Naive thymus-derived CD4-positive, alpha-beta T cell (primary cell): ENCODE measurements around the gene GRM7. TPM values are rescaled to one million over a fixed set of nuclear protein-coding genes. Genes with fewer than 3 reads are reported as not detected.

ENCODE experiments used
- ATAC-seq: fragments of 150-1000 bp; cut with Tn5 transposase; 2 replicates; pipeline ENCODE4 v1.10.0; 2021; ENCODE audit warnings: mild to moderate bottlenecking, moderate library complexity
- CTCF ChIA-PET: fragments of 350-600 bp; sonication (Branson Sonifier 250); formaldehyde crosslinking; loops from one replicate; lab custom pipeline; 2021; ENCODE audit warnings: antibody characterized with exemption; lab: Charles Lee
- POLR2A ChIA-PET: fragments of 350-600 bp; sonication (Branson Sonifier 250); formaldehyde crosslinking; loops from one replicate; lab custom pipeline; 2021; ENCODE audit warnings: antibody characterized with exemption, inconsistent platforms; lab: Charles Lee
- DNase-seq, 9 donors: peaks; one replicate each; pipeline versions ENCODE4 v3.0.0 to v3.0.0-alpha.2; 2020 to 2022; ENCODE audit warnings: mixed read lengths in 1 of 9
- H3K27ac ChIP-seq: one replicate; pipeline ENCODE4 v1.7.0; 2013; ENCODE audit warnings: mild to moderate bottlenecking, low read depth, low read length, moderate library complexity
- H3K27me3 ChIP-seq, 2 donors: one replicate each; pipeline ENCODE4 v1.7.0; 2013; ENCODE audit warnings: low read length in 2 of 2, mild to moderate bottlenecking in 2 of 2, moderate library complexity in 2 of 2; ENCODE audit not compliant: control insufficient read depth in 2 of 2, insufficient read depth in 2 of 2
- H3K36me3 ChIP-seq, 3 experiments: 1 replicate in 2 of 3; 2 replicates in 1 of 3; pipeline ENCODE4 v1.7.0; 2013; ENCODE audit warnings: low read length in 3 of 3, mild to moderate bottlenecking in 3 of 3, moderate library complexity in 1 of 3; ENCODE audit not compliant: insufficient read depth in 3 of 3, control insufficient read depth in 2 of 3
- H3K4me1 ChIP-seq, 2 donors: one replicate each; pipeline ENCODE4 v1.7.0; 2013; ENCODE audit warnings: low read length in 2 of 2, mild to moderate bottlenecking in 2 of 2, moderate library complexity in 1 of 2; ENCODE audit not compliant: control insufficient read depth in 2 of 2, insufficient read depth in 2 of 2
- H3K4me3 ChIP-seq: 2 replicates; pipeline ENCODE4 v1.7.0; 2013; ENCODE audit warnings: mild to moderate bottlenecking, low read length
- H3K9me3 ChIP-seq, 3 experiments: 1 replicate in 2 of 3; 2 replicates in 1 of 3; pipeline ENCODE4 v1.7.0; 2013; ENCODE audit warnings: low read length in 3 of 3; ENCODE audit not compliant: control insufficient read depth in 2 of 3
- H3K27ac Mint-ChIP-seq, 9 donors: one replicate each; pipeline ENCODE4 v1.8.0; 2020 to 2022; ENCODE audit warnings: mixed read lengths in 9 of 9, mild to moderate bottlenecking in 8 of 9, moderate library complexity in 5 of 9, inconsistent platforms in 2 of 9
- H3K27me3 Mint-ChIP-seq, 5 donors: one replicate each; pipeline ENCODE4 v1.8.0; 2021 to 2022; ENCODE audit warnings: mixed read lengths in 5 of 5, mild to moderate bottlenecking in 1 of 5
- H3K36me3 Mint-ChIP-seq, 5 donors: one replicate each; pipeline ENCODE4 v1.8.0; 2020 to 2022; ENCODE audit warnings: mixed read lengths in 5 of 5, mild to moderate bottlenecking in 3 of 5, inconsistent platforms in 1 of 5
- H3K4me1 Mint-ChIP-seq, 7 donors: one replicate each; pipeline ENCODE4 v1.8.0; 2020 to 2022; ENCODE audit warnings: mixed read lengths in 7 of 7, mild to moderate bottlenecking in 3 of 7, inconsistent platforms in 1 of 7
- H3K4me3 Mint-ChIP-seq, 10 donors: one replicate each; pipeline ENCODE4 v1.8.0; 2020 to 2022; ENCODE audit warnings: mild to moderate bottlenecking in 10 of 10, mixed read lengths in 10 of 10, moderate library complexity in 6 of 10, inconsistent platforms in 2 of 10
- H3K9me3 Mint-ChIP-seq, 11 donors: one replicate each; pipeline ENCODE4 v1.8.0; 2020 to 2022; ENCODE audit warnings: mixed read lengths in 11 of 11, mild to moderate bottlenecking in 4 of 11, inconsistent platforms in 1 of 11, moderate library complexity in 1 of 11
- intact Hi-C, 2 donors: fragments of 100-400 bp; cut with micrococcal nuclease; formaldehyde crosslinking; loops; one replicate each; pipeline ENCODE4 v1.15.1; 2023
- polyA plus RNA-seq, 2 donors: library from polyadenylated mRNA; unstranded; fragments of 300-500 nt; fragmentation: Illumina TruSeq; gene quantifications; one replicate each; pipeline ENCODE4 v1.2.3, GENCODE V29; 2021
- total RNA-seq, 6 experiments: library from RNA in 5 of 6; stranded (reverse) in 5 of 6; gene quantifications; 1 replicate in 5 of 6; 2 replicates in 1 of 6; pipeline ENCODE4 v1.2.3 and lab custom pipeline; 2021 to 2026

The GRM7 gene
- total and polyA plus RNA-seq, 7 experiments from 2014 or later, result not detected

- Histone ChIP-seq H3K36me3 (no peaks in the 10 kb centered on the region), H3K9me3 (no peaks in the 10 kb centered on the region), H3K27me3 (no peaks in the 10 kb centered on the region), H3K4me3 (no peak overlapping the region), H3K4me1 (no peaks in the 10 kb centered on the region), H3K27ac (no peak overlapping the region)
- intact Hi-C loops, result no loop called here
- DNase-seq, result no peak
- peaks cover 0 to 24% (median 5%) of the 10 kb centered on the region in 11 donors for H3K9me3 Mint-ChIP-seq
- no peak overlapping the region for H3K4me3 Mint-ChIP-seq
- H3K36me3 Mint-ChIP-seq, result peaks cover 0 to 4% (median 0%) of the 10 kb centered on the region in 5 donors
- H3K27me3 Mint-ChIP-seq, result no peaks in the 10 kb centered on the region
- ATAC-seq, result no peak
- ChIA-PET CTCF (no interaction called here), POLR2A (no interaction called here)
- H3K4me1 Mint-ChIP-seq, result peaks cover 0 to 2% (median 0%) of the 10 kb centered on the region in 7 donors
- H3K27ac Mint-ChIP-seq, result no peak overlapping the region
Measured at GRCh38 chr3:7764115-7764514, 903.2 kb downstream of the GRM7 start.

GRCh38 chr3:7766530-7766929, 905.6 kb downstream of the GRM7 start:
- no peak for ATAC-seq
- H3K27ac ChIP-seq, result no peak overlapping the region
- intact Hi-C loops, result no loop called here
- H3K4me1 ChIP-seq, result no peaks in the 10 kb centered on the region
- no peak for DNase-seq
- peaks cover 0 to 2% (median 0%) of the 10 kb centered on the region in 7 donors for H3K4me1 Mint-ChIP-seq
- no peaks in the 10 kb centered on the region for H3K36me3 ChIP-seq
- ChIA-PET POLR2A (no interaction called here), CTCF (no interaction called here)
- no peaks in the 10 kb centered on the region for H3K9me3 ChIP-seq
- H3K4me3 ChIP-seq, result no peak overlapping the region
- H3K27ac Mint-ChIP-seq, result no peak overlapping the region
- no peaks in the 10 kb centered on the region for H3K27me3 Mint-ChIP-seq
- peaks cover 0 to 24% (median 5%) of the 10 kb centered on the region in 11 donors for H3K9me3 Mint-ChIP-seq
- H3K36me3 Mint-ChIP-seq, result peaks cover 0 to 4% (median 0%) of the 10 kb centered on the region in 5 donors
- H3K27me3 ChIP-seq, result no peaks in the 10 kb centered on the region
- no peak overlapping the region for H3K4me3 Mint-ChIP-seq

GRCh38 chr3:7779331-7779730, 918.4 kb downstream of the GRM7 start:
- no peak overlapping the region for H3K4me3 ChIP-seq
- H3K9me3 Mint-ChIP-seq, result peaks cover 0 to 3% (median 0%) of the 10 kb centered on the region in 11 donors
- H3K27me3 Mint-ChIP-seq, result no peaks in the 10 kb centered on the region
- H3K4me1 ChIP-seq, result no peaks in the 10 kb centered on the region
- H3K36me3 Mint-ChIP-seq, result no peaks in the 10 kb centered on the region
- no peak overlapping the region for H3K27ac Mint-ChIP-seq
- ChIA-PET CTCF (no interaction called here), POLR2A (no interaction called here)
- no peaks in the 10 kb centered on the region for H3K4me1 Mint-ChIP-seq
- no peaks in the 10 kb centered on the region for H3K9me3 ChIP-seq
- no peaks in the 10 kb centered on the region for H3K36me3 ChIP-seq
- H3K4me3 Mint-ChIP-seq, result no peak overlapping the region
- no peak overlapping the region for H3K27ac ChIP-seq
- no peak for ATAC-seq
- intact Hi-C loops, result no loop called here
- no peak for DNase-seq
- H3K27me3 ChIP-seq, result no peaks in the 10 kb centered on the region

- H3K4me1 ChIP-seq, result no peaks in the 10 kb centered on the region
- DNase-seq (no peak), ATAC-seq (no peak)
- Mint-ChIP-seq H3K36me3 (no peaks in the 10 kb centered on the region), H3K9me3 (peaks cover 0 to 4% (median 0%) of the 10 kb centered on the region in 11 donors), H3K4me3 (no peak overlapping the region), H3K4me1 (no peaks in the 10 kb centered on the region), H3K27ac (no peak overlapping the region), H3K27me3 (no peaks in the 10 kb centered on the region)
- CTCF ChIA-PET, result no interaction called here
- POLR2A ChIA-PET, result no interaction called here
- H3K9me3 ChIP-seq, result no peaks in the 10 kb centered on the region
- no peak overlapping the region for H3K27ac ChIP-seq
- no peaks in the 10 kb centered on the region for H3K36me3 ChIP-seq
- no peak overlapping the region for H3K4me3 ChIP-seq
- no peaks in the 10 kb centered on the region for H3K27me3 ChIP-seq
- intact Hi-C loops, result no loop called here
Measured at GRCh38 chr3:7781395-7781794, 920.5 kb downstream of the GRM7 start.

- CTCF ChIA-PET, result no interaction called here
Measured at GRCh38 chr3:7787871-7788828, 927.2 kb downstream of the GRM7 start.

GRCh38 chr3:7788881-7789280, 928.0 kb downstream of the GRM7 start:
- ATAC-seq (no peak), DNase-seq (no peak)
- no peak overlapping the region for H3K27ac Mint-ChIP-seq
- intact Hi-C loops, result no loop called here
- Histone ChIP-seq H3K27ac (no peak overlapping the region), H3K36me3 (no peaks in the 10 kb centered on the region), H3K4me3 (no peak overlapping the region), H3K27me3 (no peaks in the 10 kb centered on the region), H3K9me3 (no peaks in the 10 kb centered on the region), H3K4me1 (no peaks in the 10 kb centered on the region)
- no peaks in the 10 kb centered on the region for H3K36me3 Mint-ChIP-seq
- ChIA-PET CTCF (no interaction called here), POLR2A (no interaction called here)
- H3K9me3 Mint-ChIP-seq, result peaks cover 0 to 7% (median 2%) of the 10 kb centered on the region in 11 donors
- H3K27me3 Mint-ChIP-seq, result no peaks in the 10 kb centered on the region
- no peak overlapping the region for H3K4me3 Mint-ChIP-seq
- no peaks in the 10 kb centered on the region for H3K4me1 Mint-ChIP-seq

More at GRCh38 chr3:7787871-7788828, 927.2 kb downstream of the GRM7 start:
- POLR2A ChIA-PET, result no interaction called here
- Histone ChIP-seq H3K27ac (no peak overlapping the region), H3K36me3 (no peaks in the 10 kb centered on the region), H3K27me3 (no peaks in the 10 kb centered on the region), H3K4me1 (no peaks in the 10 kb centered on the region), H3K9me3 (no peaks in the 10 kb centered on the region), H3K4me3 (no peak overlapping the region)
- no peak overlapping the region for H3K27ac Mint-ChIP-seq
- no peaks in the 10 kb centered on the region for H3K4me1 Mint-ChIP-seq
- DNase-seq, result no peak
- H3K27me3 Mint-ChIP-seq, result no peaks in the 10 kb centered on the region
- intact Hi-C loops, result no loop called here
- no peak overlapping the region for H3K4me3 Mint-ChIP-seq
- ATAC-seq, result no peak
- H3K36me3 Mint-ChIP-seq, result no peaks in the 10 kb centered on the region
- peaks cover 0 to 7% (median 2%) of the 10 kb centered on the region in 11 donors for H3K9me3 Mint-ChIP-seq

- Histone ChIP-seq H3K4me1 (no peaks in the 10 kb centered on the region), H3K27me3 (no peaks in the 10 kb centered on the region), H3K27ac (no peak overlapping the region), H3K4me3 (no peak overlapping the region), H3K9me3 (no peaks in the 10 kb centered on the region), H3K36me3 (no peaks in the 10 kb centered on the region)
- intact Hi-C loops, result no loop called here
- DNase-seq, result no peak
- ChIA-PET CTCF (no interaction called here), POLR2A (interaction anchor here (0.7 kb wide), 1 partner anchor 15 kb away, joined by 3 read pairs; no protein-coding TSS in a partner anchor)
- Mint-ChIP-seq H3K4me1 (no peaks in the 10 kb centered on the region), H3K4me3 (no peak overlapping the region), H3K36me3 (no peaks in the 10 kb centered on the region), H3K9me3 (peaks cover 0 to 7% (median 0%) of the 10 kb centered on the region in 11 donors), H3K27me3 (no peaks in the 10 kb centered on the region), H3K27ac (no peak overlapping the region)
- no peak for ATAC-seq
Measured at GRCh38 chr3:7789324-7789723, 928.4 kb downstream of the GRM7 start.
